Right cardiac atrium (tissue), 5 donors: ENCODE results near the gene NDST3. TPM values are rescaled to one million over a fixed set of nuclear protein-coding genes. Genes with fewer than 3 reads are reported as not detected.
A peak's percentile ranks its signal among the peaks of the same experiment; 100 is the strongest.

Experiments used
- ATAC-seq, 2 donors: fragments of 200-7000 bp; cut with Tn5 transposase; one replicate each; pipeline versions ENCODE4 v1.8.0 to v1.9.1; 2020; ENCODE audit warnings: moderate library complexity in 2 of 2, mild to moderate bottlenecking in 1 of 2
- DNase-seq, 3 donors: peaks; one replicate each; pipeline ENCODE4 v3.0.0-alpha.2; 2020
- H3K27ac ChIP-seq: one replicate; pipeline ENCODE4 v1.5.1; 2013; ENCODE audit warnings: mild to moderate bottlenecking, low read length, control low read depth, moderate library complexity
- H3K27me3 ChIP-seq: one replicate; pipeline ENCODE4 v1.6.1; 2013; ENCODE audit not compliant: control insufficient read depth, insufficient read depth
- H3K4me1 ChIP-seq: one replicate; pipeline ENCODE4 v1.6.1; 2013; ENCODE audit warnings: low read length; ENCODE audit not compliant: control insufficient read depth, insufficient read depth
- H3K4me3 ChIP-seq: one replicate; pipeline ENCODE4 v1.5.1; 2013; ENCODE audit warnings: low read length, control low read depth
- H3K9me3 ChIP-seq: one replicate; pipeline ENCODE4 v1.6.1; 2013; ENCODE audit warnings: low read length; ENCODE audit not compliant: control insufficient read depth
- WGBS: extraction: QIAGEN DNeasy Blood & Tissue Kit; methylation state at CpG from one replicate; pipeline ENCODE4 v1.1.7; 2013; 5-methylcytosine and 5-hydroxymethylcytosine counted together
- intact Hi-C, 4 donors: fragments of 100-400 bp; cut with DNase I; formaldehyde crosslinking; loops; one replicate each; pipeline versions ENCODE4 v1.11.0 to v1.14.0; 2022 to 2023
- polyA plus RNA-seq: library from polyadenylated mRNA; stranded (reverse); fragments of 200-250 nt; gene quantifications from one replicate; pipeline ENCODE4 v1.2.3, GENCODE V29; 2013
- total RNA-seq, 4 donors: library from RNA; stranded (reverse); fragmentation: NEBNext Ultra II Directional; extraction: Animal tissue kit (Norgen Biotek cat#: 25700); gene quantifications; one replicate each; pipeline ENCODE4 v1.2.1, GENCODE V29; 2021
- donor health status: healthy with polysubstance abuse.
- donor health status: DM: no; HTN: yes; CAD: no.
- donor health status: DM: no; HTN: no; CAD: no.
- donor health status: DM: no; HTN: yes; CAD: no; lungs with severe emphysema.
- donor health status: DM: yes; HTN: yes; CAD: no.

Gene NDST3
- total and polyA plus RNA-seq, 5 donors, result 0.02 to 0.20 TPM; not detected in 3

- no peaks in the 10 kb centered on the region for H3K4me1 ChIP-seq
- H3K9me3 ChIP-seq, result no peaks in the 10 kb centered on the region
- intact Hi-C loops, result no loop called here
- no peaks in the 10 kb centered on the region for H3K27me3 ChIP-seq
- ATAC-seq (no peak), DNase-seq (no peak)
- 73% methylated on average over 2 of the region's 2 CpGs for WGBS
- no peak overlapping the region for H3K27ac ChIP-seq
- no peak overlapping the region for H3K4me3 ChIP-seq
Observed at GRCh38 chr4:118180776-118181175, 146.5 kb downstream of the NDST3 start.

DNA sequence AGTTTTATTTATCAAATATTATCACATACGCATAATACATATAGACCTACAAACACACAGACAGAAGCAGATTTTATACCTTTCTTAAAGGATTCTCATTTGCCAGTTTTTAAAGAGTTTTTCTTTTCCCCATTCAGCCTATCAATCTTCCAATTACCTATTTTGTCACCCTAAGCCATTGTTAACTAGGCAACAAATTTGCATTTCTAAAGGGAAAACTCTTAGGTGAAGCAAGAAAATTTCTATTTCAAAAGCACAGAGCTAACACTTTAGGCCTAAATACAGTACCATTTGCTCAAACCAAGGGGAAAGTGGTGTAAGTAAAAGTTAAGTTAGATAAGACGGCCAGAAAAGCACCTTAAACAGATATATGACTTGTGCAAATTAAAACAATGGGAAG lies 156.6 kb downstream of the NDST3 start:
- no peak for ATAC-seq
- intact Hi-C loops, result no loop called here
- no peak overlapping the region for H3K4me3 ChIP-seq
- H3K27ac ChIP-seq, result no peak overlapping the region
- DNase-seq, result no peak
- no peaks in the 10 kb centered on the region for H3K9me3 ChIP-seq
- WGBS, result 82% methylated on average over 2 of the region's 2 CpGs
- no peaks in the 10 kb centered on the region for H3K27me3 ChIP-seq
- no peaks in the 10 kb centered on the region for H3K4me1 ChIP-seq

GRCh38 chr4:118193421-118193820 lies 159.1 kb downstream of the NDST3 start:
- Histone ChIP-seq H3K9me3 (no peaks in the 10 kb centered on the region), H3K4me3 (no peak overlapping the region), H3K27me3 (no peaks in the 10 kb centered on the region), H3K27ac (no peak overlapping the region), H3K4me1 (no peaks in the 10 kb centered on the region)
- intact Hi-C loops, result no loop called here
- DNase-seq (peak in 1 of 3 donors; percentile 4), ATAC-seq (no peak)
- WGBS, result 75% methylated on average over 6 of the region's 6 CpGs

DNA sequence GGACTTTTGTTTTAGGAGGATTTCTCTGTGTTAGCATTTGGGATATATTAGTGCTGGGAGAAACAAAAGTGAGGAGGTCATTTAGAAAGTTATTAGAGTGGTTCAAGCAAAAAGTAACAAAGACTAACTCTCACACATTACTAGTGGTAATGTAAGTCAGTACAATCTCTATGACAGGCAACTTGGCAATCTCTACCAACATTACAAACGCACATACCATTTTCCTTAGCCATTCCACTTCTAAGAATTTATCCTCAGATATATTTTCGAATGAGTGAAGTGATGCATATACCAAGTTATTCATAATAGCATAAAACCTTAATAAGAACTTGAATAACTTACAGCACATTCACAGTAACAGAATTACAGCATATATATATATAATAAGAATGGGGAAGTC lies 172.3 kb downstream of the NDST3 start:
- H3K27me3 ChIP-seq, result no peaks in the 10 kb centered on the region
- H3K4me1 ChIP-seq, result no peaks in the 10 kb centered on the region
- DNase-seq, result no peak
- no peak for ATAC-seq
- intact Hi-C loops, result no loop called here
- no peak overlapping the region for H3K4me3 ChIP-seq
- H3K27ac ChIP-seq, result no peak overlapping the region
- H3K9me3 ChIP-seq, result no peaks in the 10 kb centered on the region
- 57% methylated on average over 2 of the region's 2 CpGs for WGBS

DNA sequence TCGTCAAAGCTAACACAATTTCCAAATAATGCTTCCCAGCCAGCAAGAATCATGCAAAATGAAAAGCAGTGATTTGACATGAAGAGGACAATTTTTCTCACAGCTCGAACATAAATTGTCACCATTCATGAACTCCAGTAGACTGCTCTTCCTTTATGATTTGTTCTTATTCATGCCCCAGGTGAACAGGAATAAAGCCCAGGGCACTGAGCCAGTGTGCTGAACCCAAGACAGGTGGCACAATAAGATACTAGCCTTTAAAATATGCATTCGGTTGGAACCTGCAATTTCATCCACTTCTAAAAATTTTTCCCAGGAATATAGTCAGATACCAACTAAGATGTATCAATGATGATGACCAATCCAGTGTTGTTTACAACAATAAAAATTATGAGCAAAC lies 178.8 kb downstream of the NDST3 start:
- no peak for DNase-seq
- intact Hi-C loops, result no loop called here
- Histone ChIP-seq H3K4me1 (no peaks in the 10 kb centered on the region), H3K27me3 (no peaks in the 10 kb centered on the region), H3K4me3 (no peak overlapping the region), H3K27ac (no peak overlapping the region), H3K9me3 (no peaks in the 10 kb centered on the region)
- 77% methylated on average over 3 of the region's 3 CpGs for WGBS
- ATAC-seq, result no peak

- 95% methylated on average over 2 of the region's 2 CpGs for WGBS
- H3K4me3 ChIP-seq, result no peak overlapping the region
- H3K27me3 ChIP-seq, result no peaks in the 10 kb centered on the region
- no peaks in the 10 kb centered on the region for H3K9me3 ChIP-seq
- no peak for DNase-seq
- H3K27ac ChIP-seq, result no peak overlapping the region
- H3K4me1 ChIP-seq, result no peaks in the 10 kb centered on the region
- ATAC-seq, result no peak
- intact Hi-C loops, result no loop called here
Observed at GRCh38 chr4:118215826-118216225, 181.5 kb downstream of the NDST3 start.

GRCh38 chr4:118221227-118221800 lies 187.0 kb downstream of the NDST3 start:
- no peak overlapping the region for H3K4me3 ChIP-seq
- intact Hi-C loops, result no loop called here
- H3K27me3 ChIP-seq, result no peaks in the 10 kb centered on the region
- no peaks in the 10 kb centered on the region for H3K4me1 ChIP-seq
- 45% methylated on average over 2 of the region's 2 CpGs for WGBS
- no peaks in the 10 kb centered on the region for H3K9me3 ChIP-seq
- ATAC-seq (no peak), DNase-seq (no peak)
- no peak overlapping the region for H3K27ac ChIP-seq

GRCh38 chr4:118224243-118224829 lies 190.1 kb downstream of the NDST3 start:
- Histone ChIP-seq H3K4me1 (no peaks in the 10 kb centered on the region), H3K9me3 (no peaks in the 10 kb centered on the region), H3K27ac (no peak overlapping the region), H3K27me3 (no peaks in the 10 kb centered on the region), H3K4me3 (no peak overlapping the region)
- ATAC-seq, result no peak
- intact Hi-C loops, result no loop called here
- 8% methylated on average over 3 of the region's 3 CpGs for WGBS
- no peak for DNase-seq

GRCh38 chr4:118225511-118225910 lies 191.2 kb downstream of the NDST3 start:
- 72% methylated on average over 4 of the region's 4 CpGs for WGBS
- H3K27ac ChIP-seq, result no peak overlapping the region
- H3K27me3 ChIP-seq, result no peaks in the 10 kb centered on the region
- no peak for ATAC-seq
- DNase-seq, result no peak
- no peaks in the 10 kb centered on the region for H3K9me3 ChIP-seq
- H3K4me3 ChIP-seq, result no peak overlapping the region
- H3K4me1 ChIP-seq, result no peaks in the 10 kb centered on the region
- intact Hi-C loops, result no loop called here

DNA sequence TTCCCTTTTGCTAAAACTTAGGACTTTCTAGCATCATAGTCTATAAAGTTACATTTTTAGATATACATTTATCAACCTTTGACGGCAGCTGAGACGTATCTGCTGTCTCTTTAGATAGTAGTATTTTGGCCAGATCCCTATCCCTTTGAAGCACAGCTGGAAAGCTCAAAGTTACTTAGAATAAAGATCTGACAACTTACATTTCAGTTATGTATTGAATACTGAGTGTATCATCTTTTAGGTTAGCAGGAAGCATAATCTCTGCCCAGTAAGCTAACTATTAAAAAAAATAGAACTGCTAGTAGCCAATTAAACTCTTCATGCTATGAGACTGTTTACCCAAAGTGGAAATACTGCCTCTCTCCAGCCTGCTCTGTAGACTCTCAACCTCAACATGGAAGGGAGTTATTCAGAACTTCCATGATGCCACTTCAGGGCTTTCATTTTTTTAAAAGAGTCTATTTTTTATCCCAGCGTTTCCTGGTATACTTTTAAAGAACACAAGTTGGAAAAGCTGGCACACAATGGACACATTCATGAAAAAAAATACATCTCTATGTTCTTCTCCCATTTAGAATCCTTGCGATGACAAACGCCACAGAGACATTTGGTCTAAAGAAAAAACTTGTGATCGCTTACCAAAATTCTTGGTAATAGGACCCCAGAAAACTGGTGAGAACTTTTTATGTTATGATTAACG lies 192.2 kb downstream of the NDST3 start:
- intact Hi-C loops, result no loop called here
- H3K9me3 ChIP-seq, result no peaks in the 10 kb centered on the region
- WGBS, result 60% methylated on average over 7 of the region's 7 CpGs
- no peak overlapping the region for H3K4me3 ChIP-seq
- ATAC-seq (no peak), DNase-seq (no peak)
- H3K4me1 ChIP-seq, result no peaks in the 10 kb centered on the region
- H3K27ac ChIP-seq, result no peak overlapping the region
- H3K27me3 ChIP-seq, result no peaks in the 10 kb centered on the region

GRCh38 chr4:118235566-118236120 lies 201.4 kb downstream of the NDST3 start:
- H3K4me3 ChIP-seq, result no peak overlapping the region
- H3K27me3 ChIP-seq, result no peaks in the 10 kb centered on the region
- no peak overlapping the region for H3K27ac ChIP-seq
- H3K4me1 ChIP-seq, result no peaks in the 10 kb centered on the region
- no peak for DNase-seq
- 83% methylated on average over 1 of the region's 1 CpG for WGBS
- H3K9me3 ChIP-seq, result no peaks in the 10 kb centered on the region
- intact Hi-C loops, result no loop called here
- no peak for ATAC-seq
